ENCODE results near the gene NMBR.
"Not testable (repeated sequence)": the region's sequence is repeated elsewhere in the genome, so short reads cannot be mapped to it uniquely, and the experiment has no call there.

NMBR gene

GRCh38 chr6:142146828-142147662 lies at the start of gene NMBR, which contains the start of gene VTA1:
Gene NMBR, minus strand, starts transcription at chr6:142147122. Its CDS starts 58,464 bp downstream, at chr6:142088658.
Gene VTA1, plus strand, starts transcription at chr6:142147263. Its CDS starts 25 bp downstream, at chr6:142147288.
- in situ Hi-C loops (cut with MboI; ENCODE audit: low sequenced_read_pairs): no loop called here

- in situ Hi-C loops (cut with MboI; ENCODE audit: low sequenced_read_pairs): no loop called here
These were observed 49.1 kb upstream of the NMBR start for GRCh38 chr6:142195862-142196541.

- in situ Hi-C loops (cut with MboI; ENCODE audit: low sequenced_read_pairs): no loop called here
These were observed 46.7 kb upstream of the NMBR start for GRCh38 chr6:142193621-142194020.

GRCh38 chr6:142192343-142192742 lies 45.4 kb upstream of the NMBR start:
- in situ Hi-C loops (cut with MboI; ENCODE audit: low sequenced_read_pairs): no loop called here

GRCh38 chr6:142189057-142189456 lies 42.1 kb upstream of the NMBR start:
- in situ Hi-C loops (cut with MboI; ENCODE audit: low sequenced_read_pairs): no loop called here

GRCh38 chr6:142188341-142188740 lies 41.4 kb upstream of the NMBR start:
- in situ Hi-C loops (cut with MboI; ENCODE audit: low sequenced_read_pairs): not testable (repeated sequence)

- in situ Hi-C loops (cut with MboI; ENCODE audit: low sequenced_read_pairs): no loop called here
These were observed 40.3 kb upstream of the NMBR start for GRCh38 chr6:142187209-142187608.

- in situ Hi-C loops (cut with MboI; ENCODE audit: low sequenced_read_pairs): no loop called here
These were observed 38.7 kb upstream of the NMBR start for GRCh38 chr6:142185641-142186040.

GRCh38 chr6:142184307-142184706 lies 37.4 kb upstream of the NMBR start:
- in situ Hi-C loops (cut with MboI; ENCODE audit: low sequenced_read_pairs): no loop called here

GRCh38 chr6:142183351-142183750 lies 36.4 kb upstream of the NMBR start:
- in situ Hi-C loops (cut with MboI; ENCODE audit: low sequenced_read_pairs): no loop called here

GRCh38 chr6:142182004-142182403 lies 35.1 kb upstream of the NMBR start:
- in situ Hi-C loops (cut with MboI; ENCODE audit: low sequenced_read_pairs): no loop called here

GRCh38 chr6:142178129-142178528 lies 31.2 kb upstream of the NMBR start:
- in situ Hi-C loops (cut with MboI; ENCODE audit: low sequenced_read_pairs): no loop called here

GRCh38 chr6:142174703-142175102 lies 27.8 kb upstream of the NMBR start:
- in situ Hi-C loops (cut with MboI; ENCODE audit: low sequenced_read_pairs): no loop called here

GRCh38 chr6:142173980-142174379 lies 27.1 kb upstream of the NMBR start:
- in situ Hi-C loops (cut with MboI; ENCODE audit: low sequenced_read_pairs): no loop called here

GRCh38 chr6:142172758-142173157 lies 25.8 kb upstream of the NMBR start:
- in situ Hi-C loops (cut with MboI; ENCODE audit: low sequenced_read_pairs): no loop called here

GRCh38 chr6:142171351-142171750 lies 24.4 kb upstream of the NMBR start:
- in situ Hi-C loops (cut with MboI; ENCODE audit: low sequenced_read_pairs): no loop called here

GRCh38 chr6:142167486-142167885 lies 20.6 kb upstream of the NMBR start:
- in situ Hi-C loops (cut with MboI; ENCODE audit: low sequenced_read_pairs): no loop called here

GRCh38 chr6:142167071-142167470 lies 20.1 kb upstream of the NMBR start:
- in situ Hi-C loops (cut with MboI; ENCODE audit: low sequenced_read_pairs): no loop called here

GRCh38 chr6:142165227-142165626 lies 18.3 kb upstream of the NMBR start:
- in situ Hi-C loops (cut with MboI; ENCODE audit: low sequenced_read_pairs): no loop called here

- in situ Hi-C loops (cut with MboI; ENCODE audit: low sequenced_read_pairs): no loop called here
These were observed 15.9 kb upstream of the NMBR start for GRCh38 chr6:142162780-142163179.

GRCh38 chr6:142156758-142157068 lies 9.8 kb upstream of the NMBR start:
- in situ Hi-C loops (cut with MboI; ENCODE audit: low sequenced_read_pairs): not testable (repeated sequence)
